ENCODE data around the gene DCAKD. TPM values are rescaled to one million over a fixed set of nuclear protein-coding genes. Genes with fewer than 3 reads are reported as not detected.

The DCAKD gene
- total and polyA plus RNA-seq, 2 of the 8 experiments (the other 6 are each of a cell fraction or from before 2014, with no cell fraction given): 35.6 to 52.9 TPM

DNA sequence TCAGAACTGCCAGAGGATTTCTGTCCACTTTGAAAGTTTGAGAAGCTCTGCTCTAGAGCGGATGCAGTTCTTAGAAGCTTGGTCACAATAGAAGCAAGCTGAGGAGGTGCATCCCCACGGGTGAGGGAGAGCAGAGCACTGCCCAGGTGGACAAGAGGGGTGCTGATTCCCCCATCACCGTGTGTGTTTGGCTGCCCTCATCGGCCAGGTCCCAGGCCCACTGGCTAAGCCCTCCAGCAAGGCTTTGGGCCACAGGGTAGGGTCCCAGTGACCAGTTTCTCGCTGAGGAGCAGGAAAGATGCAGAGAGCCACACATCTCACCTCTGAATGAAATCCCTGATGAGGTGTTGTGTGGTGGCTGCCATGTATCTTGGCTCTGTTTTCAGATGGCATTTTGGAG lies 36.5 kb upstream of the DCAKD start:
- Histone ChIP-seq H3K18ac (ENCODE audit: extremely low read depth, low read length) (no peak overlapping the region), H4K20me1 (replicated peaks in 1 of 2; ENCODE audit: control insufficient read depth in 1 of 2, insufficient read depth in 2 of 2, low read length in 2 of 2) (peaks cover 0 to 15% of the 10 kb centered on the region in 2 experiments), H3K56ac (replicated peaks; ENCODE audit: insufficient read length, low read depth, low read length) (no peak overlapping the region), H3K23ac (ENCODE audit: insufficient read length) (no peak overlapping the region), H2BK120ac (replicated peaks; ENCODE audit: low read depth, low read length) (no peak overlapping the region), H3K27me3 (replicated peaks in 1 of 4; ENCODE audit: control insufficient read depth in 3 of 4, extremely low read depth in 1 of 4, insufficient read depth in 3 of 4, low read length in 3 of 4) (no peaks in the 10 kb centered on the region), H4K91ac (replicated peaks; ENCODE audit: insufficient read length, low read length) (no peak overlapping the region), H3K4me3 (ENCODE audit: extremely low read depth in 1 of 4, insufficient read depth in 2 of 4, low read depth in 3 of 4, low read length in 4 of 4) (no peak overlapping the region), H3K27ac (ENCODE audit: low read depth, low read length) (no peak overlapping the region), H2BK12ac (ENCODE audit: low read depth, low read length) (no peak overlapping the region), H3K79me1 (ENCODE audit: low read depth, low read length) (no peaks in the 10 kb centered on the region; the same call in 1 of the 2 replicates), H2BK5ac (ENCODE audit: low read depth, low read length) (no peak overlapping the region), H3K4me2 (ENCODE audit: insufficient read depth in 1 of 2, low read depth in 2 of 2, low read length in 2 of 2) (no peak overlapping the region), H2BK15ac (ENCODE audit: low read length) (no peak overlapping the region), H2AFZ (ENCODE audit: low read length) (no peak overlapping the region), H3K36me3 (ENCODE audit: control insufficient read depth in 2 of 4, insufficient read depth in 4 of 4, low read length in 3 of 4) (peaks cover 16 to 67% (median 49%) of the 10 kb centered on the region in 4 experiments), H3K9ac (replicated peaks in 1 of 4; ENCODE audit: extremely low read depth in 1 of 4, low read depth in 3 of 4, low read length in 3 of 4) (no peak overlapping the region), H3K4me1 (replicated peaks in 1 of 4; ENCODE audit: control insufficient read depth in 3 of 4, insufficient read depth in 4 of 4, low read length in 3 of 4) (peaks cover 0 to 7% (median 0%) of the 10 kb centered on the region in 4 experiments; a peak in 3 of 7 replicates), H3K14ac (ENCODE audit: insufficient read length) (no peak overlapping the region), H4K5ac (ENCODE audit: insufficient read length, low read depth, low read length) (no peak overlapping the region), H3K79me2 (ENCODE audit: control insufficient read depth in 1 of 2, insufficient read depth in 2 of 2, low read length in 2 of 2) (no peaks in the 10 kb centered on the region), H3K23me2 (ENCODE audit: low read depth, low read length) (no peaks in the 10 kb centered on the region; the same call in 1 of the 2 replicates), H2BK20ac (ENCODE audit: low read length) (no peak overlapping the region), H2AK5ac (ENCODE audit: low read depth, low read length) (no peak overlapping the region), H3K9me3 (ENCODE audit: insufficient read depth in 2 of 2, low read depth in 1 of 2, low read length in 1 of 2) (no peaks in the 10 kb centered on the region), H3K4ac (replicated peaks; ENCODE audit: insufficient read length, low read depth, low read length) (no peak overlapping the region), H4K8ac (ENCODE audit: extremely low read depth, insufficient read depth, low read length) (no peak overlapping the region)
- 95% methylated on average over 5 of the region's 5 CpGs; no CpG with 5 or more reads in 1 of the 2 experiments for WGBS, 2 experiments (ENCODE audit: extremely low coverage in 1 of 2, insufficient coverage in 1 of 2, insufficient read length in 1 of 2, insufficient replicate concordance in 2 of 2, low coverage in 1 of 2, low lambda C conversion rate in 2 of 2, missing lambda C conversion rate in 1 of 2)
- ChIA-PET POLR2A (ENCODE audit: partially characterized antibody) (interaction anchor here (1.6 kb wide), 1 partner anchor 64 kb away, joined by 4 read pairs; no protein-coding TSS in a partner anchor), CTCF (ENCODE audit: partially characterized antibody) (interaction anchor here (1.6 to 3.7 kb wide), 3 partner anchors 8 to 167 kb away, joined by 5 to 19 read pairs (median 6); no protein-coding TSS in a partner anchor)
- no peak for DNase-seq (ENCODE audit: low read depth in 1 of 2, low spot score in 2 of 2)
- no peak for FAIRE-seq
- no peak for TF ChIP-seq EZH2 (IDR thresholded peaks at IDR 0.05; ENCODE audit: low read depth, low read length, severe bottlenecking)
- no peak for TF ChIP-seq RXRA (IDR thresholded peaks at IDR 0.05; ENCODE audit: insufficient read depth, low read depth, low read length)
- no peak for TF ChIP-seq POU5F1 (IDR thresholded peaks at IDR 0.05; ENCODE audit: low read depth, low read length)
- no peak for TF ChIP-seq SP4 (IDR thresholded peaks at IDR 0.05; ENCODE audit: low read length)
- no peak for TF ChIP-seq GTF2F1 (IDR thresholded peaks at IDR 0.05; ENCODE audit: borderline replicate concordance, low read depth, low read length)
- TF ChIP-seq KDM4A (IDR thresholded peaks at IDR 0.05; ENCODE audit: low read depth, low read length, severe bottlenecking): no peak
- TF ChIP-seq RBBP5 (IDR thresholded peaks at IDR 0.05; ENCODE audit: borderline replicate concordance, low read depth, low read length): no peak
- TF ChIP-seq SUZ12 (IDR thresholded peaks at IDR 0.05; ENCODE audit: low read length): no peak
